Measurements from ENCODE around the gene PAXX.

PAXX gene

GRCh38 chr9:136962163-136962562 lies 30.1 kb upstream of the PAXX start:
- no peak for TF ChIP-seq CTCF (conservative IDR thresholded peaks at IDR 0.05; ENCODE audit: low read depth, low read length)
- Histone ChIP-seq H3K9ac (no peak overlapping the region), H3K4me2 (no peak overlapping the region), H2AFZ (ENCODE audit: low read depth) (no peak overlapping the region), H3K27me3 (ENCODE audit: insufficient read depth, low read depth) (no peaks in the 10 kb centered on the region; the same call in 1 of the 2 replicates), H3K4me3 (IDR thresholded peaks at IDR 0.05; ENCODE audit: insufficient read depth, low read depth, low read length) (no peak overlapping the region), H4K20me1 (ENCODE audit: insufficient read depth) (no peaks in the 10 kb centered on the region), H3K27ac (no peak overlapping the region), H3K4me1 (ENCODE audit: low read depth, poor library complexity, severe bottlenecking) (peaks cover 41% of the 10 kb centered on the region), H3K36me3 (ENCODE audit: insufficient read depth) (no peaks in the 10 kb centered on the region), H3K79me2 (ENCODE audit: insufficient read depth, low read depth) (no peaks in the 10 kb centered on the region)

DNA sequence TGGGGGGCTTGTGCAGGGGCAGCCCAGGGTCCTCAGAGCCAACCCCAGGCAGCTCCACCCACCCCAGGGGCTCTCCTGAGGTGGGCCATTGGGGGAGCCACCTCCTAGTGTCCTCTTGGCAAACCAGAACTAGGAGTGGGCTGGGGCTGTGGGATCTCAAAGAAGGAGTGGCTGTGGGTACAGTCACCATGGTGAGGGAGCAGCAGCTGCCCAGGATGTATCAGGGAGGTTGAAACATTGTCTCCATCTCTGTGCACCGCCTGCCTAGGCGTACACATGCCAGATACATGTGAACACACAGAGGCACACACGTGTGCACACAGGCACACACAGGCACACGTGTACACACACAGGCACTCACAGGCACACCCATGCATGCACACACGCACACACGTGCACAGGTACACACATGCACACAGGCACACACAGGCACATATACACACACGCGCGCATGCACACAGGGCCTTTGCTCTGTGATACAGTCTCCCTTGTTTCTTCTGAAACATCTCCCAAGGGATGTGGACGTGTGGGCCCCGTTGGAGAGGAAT lies 29.4 kb upstream of the PAXX start:
- no peak overlapping the region for H3K9ac ChIP-seq
- no peak overlapping the region for H3K4me2 ChIP-seq
- H3K27me3 ChIP-seq (ENCODE audit: insufficient read depth, low read depth): no peaks in the 10 kb centered on the region; the same call in 1 of the 2 replicates
- H3K27ac ChIP-seq: no peak overlapping the region
- no peaks in the 10 kb centered on the region for H4K20me1 ChIP-seq (ENCODE audit: insufficient read depth)
- no peak overlapping the region for H3K4me3 ChIP-seq (IDR thresholded peaks at IDR 0.05; ENCODE audit: insufficient read depth, low read depth, low read length)
- H3K79me2 ChIP-seq (ENCODE audit: insufficient read depth, low read depth): no peaks in the 10 kb centered on the region
- no peaks in the 10 kb centered on the region for H3K36me3 ChIP-seq (ENCODE audit: insufficient read depth)
- no peak for TF ChIP-seq CTCF (conservative IDR thresholded peaks at IDR 0.05; ENCODE audit: low read depth, low read length)
- no peak overlapping the region for H2AFZ ChIP-seq (ENCODE audit: low read depth)
- H3K4me1 ChIP-seq (ENCODE audit: low read depth, poor library complexity, severe bottlenecking): peaks cover 41% of the 10 kb centered on the region

DNA sequence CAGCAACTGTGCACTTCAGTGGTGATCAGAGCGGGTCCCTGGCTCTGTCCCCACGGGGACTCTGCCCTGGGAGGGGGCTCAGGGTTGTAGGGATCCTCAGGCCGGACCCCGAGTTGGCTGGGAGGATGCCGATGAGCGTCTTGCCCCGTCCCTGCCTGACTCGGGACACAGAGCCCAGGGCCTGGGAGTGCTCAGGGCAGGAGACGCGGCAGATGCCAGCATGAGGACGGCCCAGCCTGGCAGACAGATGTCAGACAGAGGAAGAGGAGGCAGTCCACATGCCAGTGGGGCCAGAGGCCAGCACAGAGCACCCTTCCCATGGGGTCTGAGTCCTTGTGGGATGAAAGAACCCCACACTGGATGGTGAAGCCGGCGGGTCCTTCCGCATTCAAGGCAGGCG lies 28.9 kb upstream of the PAXX start:
- Histone ChIP-seq H3K27ac (no peak overlapping the region), H3K9ac (no peak overlapping the region), H3K4me3 (IDR thresholded peaks at IDR 0.05; ENCODE audit: insufficient read depth, low read depth, low read length) (no peak overlapping the region), H3K79me2 (ENCODE audit: insufficient read depth, low read depth) (no peaks in the 10 kb centered on the region), H3K27me3 (ENCODE audit: insufficient read depth, low read depth) (no peaks in the 10 kb centered on the region; the same call in 1 of the 2 replicates), H2AFZ (ENCODE audit: low read depth) (no peak overlapping the region), H3K4me2 (no peak overlapping the region), H3K4me1 (ENCODE audit: low read depth, poor library complexity, severe bottlenecking) (peaks cover 41% of the 10 kb centered on the region), H3K36me3 (ENCODE audit: insufficient read depth) (no peaks in the 10 kb centered on the region), H4K20me1 (ENCODE audit: insufficient read depth) (no peaks in the 10 kb centered on the region)
- TF ChIP-seq CTCF (conservative IDR thresholded peaks at IDR 0.05; ENCODE audit: low read depth, low read length): no peak

DNA sequence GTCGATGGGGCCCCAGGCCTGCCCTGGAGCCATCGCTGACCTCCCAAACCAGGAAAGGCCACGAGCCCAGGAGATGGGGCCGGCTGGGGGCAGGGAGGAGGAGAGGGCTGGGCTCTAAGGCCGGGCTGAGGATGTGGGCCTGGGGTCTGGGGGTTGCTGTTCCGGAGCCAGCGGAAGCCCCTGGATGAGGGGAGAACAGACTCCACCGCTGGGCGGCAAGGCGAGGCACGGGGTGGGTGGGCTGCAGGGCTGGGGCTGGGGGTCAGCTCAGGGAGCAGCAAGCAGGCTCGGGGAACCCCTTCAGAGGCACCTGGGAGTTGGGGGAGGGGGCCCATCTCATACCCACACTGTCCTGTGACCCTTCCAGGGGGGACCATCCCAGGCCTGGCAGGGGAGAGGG lies 28.5 kb upstream of the PAXX start:
- H3K4me3 ChIP-seq (IDR thresholded peaks at IDR 0.05; ENCODE audit: insufficient read depth, low read depth, low read length): no peak overlapping the region
- peaks cover 41% of the 10 kb centered on the region for H3K4me1 ChIP-seq (ENCODE audit: low read depth, poor library complexity, severe bottlenecking)
- no peak overlapping the region for H3K4me2 ChIP-seq
- no peak for TF ChIP-seq CTCF (conservative IDR thresholded peaks at IDR 0.05; ENCODE audit: low read depth, low read length)
- no peaks in the 10 kb centered on the region for H3K79me2 ChIP-seq (ENCODE audit: insufficient read depth, low read depth)
- no peak overlapping the region for H3K27ac ChIP-seq
- H3K9ac ChIP-seq: no peak overlapping the region
- no peaks in the 10 kb centered on the region for H3K36me3 ChIP-seq (ENCODE audit: insufficient read depth)
- no peaks in the 10 kb centered on the region for H4K20me1 ChIP-seq (ENCODE audit: insufficient read depth)
- no peaks in the 10 kb centered on the region; the same call in 1 of the 2 replicates for H3K27me3 ChIP-seq (ENCODE audit: insufficient read depth, low read depth)
- no peak overlapping the region for H2AFZ ChIP-seq (ENCODE audit: low read depth)
